Skeletal muscle cell (primary cell): ENCODE results near the gene PXMP4.

Experiments
- DNase-seq: peaks from one replicate; pipeline ENCODE4 v3.0.0-alpha.2; 2010; ENCODE audit warnings: low read depth
- H3K4me3 ChIP-seq: 2 replicates; pipeline ENCODE4 v1.5.1; 2011; ENCODE audit warnings: low read depth, mild to moderate bottlenecking, control low read depth, low read length, moderate library complexity

The PXMP4 gene

GRCh38 chr20:33663161-33664084 lies 56.7 kb downstream of the PXMP4 start:
- H3K4me3 ChIP-seq, result peak overlapping the region; percentile 73
- no peak for DNase-seq

GRCh38 chr20:33662172-33662571 lies 57.9 kb downstream of the PXMP4 start, which contains the start of gene C20orf144:
Gene C20orf144, plus strand, starts transcription at chr20:33662327. Its CDS starts 19 bp downstream, at chr20:33662346.
- H3K4me3 ChIP-seq, result peak within 1 kb of the TSS; percentile 73
- no peak for DNase-seq

GRCh38 chr20:33660685-33661058 lies 59.4 kb downstream of the PXMP4 start:
- DNase-seq, result no peak
- no peak overlapping the region for H3K4me3 ChIP-seq

- DNase-seq, result no peak
- H3K4me3 ChIP-seq, result no peak overlapping the region
Measured at GRCh38 chr20:33660035-33660684, 60.0 kb downstream of the PXMP4 start.

GRCh38 chr20:33659341-33660034 lies 60.6 kb downstream of the PXMP4 start:
- DNase-seq, result no peak
- H3K4me3 ChIP-seq, result no peak overlapping the region

GRCh38 chr20:33658929-33659328 lies 61.2 kb downstream of the PXMP4 start:
- H3K4me3 ChIP-seq, result no peak overlapping the region
- no peak for DNase-seq

GRCh38 chr20:33658510-33658909 lies 61.6 kb downstream of the PXMP4 start:
- H3K4me3 ChIP-seq, result no peak overlapping the region
- no peak for DNase-seq

- DNase-seq, result no peak
- no peak overlapping the region for H3K4me3 ChIP-seq
Measured at GRCh38 chr20:33657704-33658095, 62.4 kb downstream of the PXMP4 start.

GRCh38 chr20:33656783-33657703 lies 63.1 kb downstream of the PXMP4 start:
- H3K4me3 ChIP-seq, result no peak overlapping the region
- no peak for DNase-seq

- no peak overlapping the region for H3K4me3 ChIP-seq
- no peak for DNase-seq
Measured at GRCh38 chr20:33656010-33656782, 63.9 kb downstream of the PXMP4 start.

- H3K4me3 ChIP-seq, result no peak overlapping the region
- DNase-seq, result no peak
Measured at GRCh38 chr20:33655164-33655563, 64.9 kb downstream of the PXMP4 start.

- no peak for DNase-seq
- no peak overlapping the region for H3K4me3 ChIP-seq
Measured at GRCh38 chr20:33654680-33655161, 65.4 kb downstream of the PXMP4 start.

GRCh38 chr20:33653900-33654596 lies 66.1 kb downstream of the PXMP4 start:
- no peak overlapping the region for H3K4me3 ChIP-seq
- no peak for DNase-seq

GRCh38 chr20:33653218-33653899 lies 66.8 kb downstream of the PXMP4 start:
- no peak overlapping the region for H3K4me3 ChIP-seq
- no peak for DNase-seq
